Middle frontal gyrus (tissue), 1 donor: ENCODE measurements around the gene HADHA.
"Not testable (repeated sequence)": the region's sequence is repeated elsewhere in the genome, so short reads cannot be mapped to it uniquely, and the experiment has no call there.

Experiments used
- DNase-seq: peaks from one replicate; pipeline ENCODE4 v3.0.0-alpha.2; 2015; ENCODE audit warnings: low spot score; ENCODE audit errors: extremely low spot score

Gene HADHA

DNA sequence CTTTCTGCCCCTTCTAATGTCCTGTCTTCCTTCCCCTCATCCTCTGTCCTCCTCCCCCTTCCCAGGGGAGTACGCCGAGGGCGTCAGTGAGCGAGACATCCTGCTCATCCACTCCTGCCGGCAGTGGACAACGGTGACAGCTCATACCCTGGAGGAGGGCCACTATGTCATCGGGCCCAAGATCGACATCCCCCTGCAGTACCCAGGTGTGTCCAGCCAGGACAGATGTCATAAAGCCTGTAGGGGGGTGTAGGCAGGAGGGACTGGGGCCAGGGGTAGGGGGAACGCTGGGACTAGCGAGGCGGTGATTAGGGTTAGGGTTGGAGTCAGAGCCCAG, 68.2 kb downstream of the HADHA start:
- no peak for DNase-seq

DNA sequence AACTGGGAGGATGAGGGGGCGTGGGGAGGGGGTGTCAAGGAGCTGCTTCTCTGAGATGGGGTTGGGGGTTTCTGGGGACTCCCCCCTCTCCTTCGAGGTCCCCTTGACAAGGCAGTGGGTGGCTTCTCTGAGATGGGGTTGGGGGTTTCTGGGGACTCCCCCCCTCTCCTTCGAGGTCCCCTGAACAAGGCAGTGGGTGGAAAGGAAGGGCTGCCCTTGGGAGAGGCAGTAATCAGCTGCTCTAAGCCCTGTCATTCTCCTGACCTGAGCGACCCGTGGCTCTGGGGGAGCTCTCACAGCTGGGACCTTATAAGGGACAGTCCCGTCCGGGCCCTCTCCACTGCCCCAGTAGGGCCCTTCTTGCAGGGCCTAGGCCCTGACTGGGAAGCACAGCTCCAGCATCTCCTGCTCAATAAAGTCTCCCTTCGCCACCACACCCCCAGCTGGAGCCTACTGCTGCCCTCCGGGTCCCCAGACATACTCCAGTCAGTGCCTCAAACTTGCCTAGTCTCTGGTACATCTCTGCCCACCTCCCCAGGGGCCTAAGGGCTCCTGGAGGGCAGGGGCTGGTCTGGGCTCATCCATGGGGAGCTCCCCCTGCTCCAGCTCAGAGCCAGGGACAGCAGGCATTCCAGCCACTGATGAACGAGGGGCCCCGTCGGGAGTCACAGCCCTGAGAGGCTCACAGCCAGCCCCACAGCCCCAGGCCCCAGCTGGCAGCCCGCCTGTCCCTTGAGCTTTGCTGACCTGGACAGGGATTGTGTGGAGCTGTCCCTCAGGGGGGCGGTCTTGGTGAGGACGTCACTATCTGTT, 68.8 kb downstream of the HADHA start:
- no peak for DNase-seq

DNA sequence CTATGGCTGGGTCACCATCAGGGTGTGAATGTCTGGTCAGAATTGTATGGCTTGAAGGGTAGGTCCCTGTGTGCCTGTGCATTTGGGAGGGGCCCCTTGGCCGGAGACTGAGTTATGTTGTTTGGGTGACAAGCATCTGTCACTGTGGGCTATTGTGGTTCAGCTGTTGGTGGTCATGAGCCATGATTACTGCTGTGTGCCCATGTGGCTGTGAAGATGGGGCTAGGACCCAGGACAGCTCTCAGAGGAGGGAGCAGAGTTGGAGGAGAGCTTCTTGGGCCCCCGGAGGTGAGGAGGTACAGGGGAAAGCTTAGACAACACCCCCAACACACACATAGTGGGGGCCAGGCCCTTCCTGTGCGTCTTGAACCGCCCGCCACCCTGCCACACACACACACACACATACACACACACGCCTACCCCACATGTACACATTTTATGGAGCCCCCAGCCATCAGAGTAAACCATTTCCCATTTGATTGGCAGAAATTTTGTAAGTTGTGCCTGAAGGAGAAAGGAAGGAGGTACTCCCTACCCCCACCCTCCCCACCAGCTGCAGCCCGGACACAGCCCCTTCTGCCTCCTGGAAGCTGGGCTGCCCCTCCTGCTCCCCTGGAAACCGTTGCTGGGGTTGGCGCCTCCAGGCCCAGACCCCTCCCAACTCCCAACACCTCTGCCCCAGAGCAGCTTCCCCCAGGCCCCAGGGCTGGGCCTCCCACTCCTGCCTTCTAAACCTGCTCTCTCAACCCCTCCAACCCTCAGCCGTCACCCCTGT, 69.6 kb downstream of the HADHA start:
- no peak for DNase-seq

DNA sequence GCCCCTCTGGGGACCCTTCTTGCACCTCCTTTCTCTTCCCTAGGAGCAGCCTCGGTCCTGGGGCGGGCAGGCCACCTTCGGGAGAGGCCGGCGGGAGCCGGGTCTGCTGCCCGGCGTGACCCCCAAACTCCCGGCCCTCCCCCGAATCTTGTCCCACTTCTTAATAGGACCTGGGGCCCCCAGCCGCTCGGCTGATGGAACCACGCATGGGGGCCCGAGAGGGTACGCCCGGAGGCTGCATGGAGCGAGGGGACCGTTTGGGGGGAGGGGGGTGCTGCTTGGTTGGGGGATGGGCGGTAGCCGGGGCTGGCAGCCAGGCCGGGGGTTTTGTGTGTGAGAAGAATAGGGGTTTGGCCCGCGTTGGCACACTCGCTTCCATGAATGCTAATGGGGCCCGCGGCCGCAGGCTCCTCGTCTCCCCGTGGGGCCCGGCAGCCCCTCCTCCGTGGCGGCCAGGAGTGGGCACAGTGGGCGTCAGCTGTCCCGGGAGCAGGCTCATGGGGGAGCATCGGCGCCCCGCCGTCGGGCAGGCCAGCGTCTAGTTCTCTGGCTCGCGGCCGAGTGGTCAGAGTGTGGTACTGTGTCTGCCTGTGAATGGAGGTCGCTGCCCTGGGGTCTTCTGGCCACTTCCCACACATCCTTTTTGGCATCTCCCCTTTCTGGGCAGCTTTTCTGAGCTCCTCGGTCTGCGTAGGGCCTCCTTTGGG, 70.5 kb downstream of the HADHA start:
- DNase-seq: no peak

DNA sequence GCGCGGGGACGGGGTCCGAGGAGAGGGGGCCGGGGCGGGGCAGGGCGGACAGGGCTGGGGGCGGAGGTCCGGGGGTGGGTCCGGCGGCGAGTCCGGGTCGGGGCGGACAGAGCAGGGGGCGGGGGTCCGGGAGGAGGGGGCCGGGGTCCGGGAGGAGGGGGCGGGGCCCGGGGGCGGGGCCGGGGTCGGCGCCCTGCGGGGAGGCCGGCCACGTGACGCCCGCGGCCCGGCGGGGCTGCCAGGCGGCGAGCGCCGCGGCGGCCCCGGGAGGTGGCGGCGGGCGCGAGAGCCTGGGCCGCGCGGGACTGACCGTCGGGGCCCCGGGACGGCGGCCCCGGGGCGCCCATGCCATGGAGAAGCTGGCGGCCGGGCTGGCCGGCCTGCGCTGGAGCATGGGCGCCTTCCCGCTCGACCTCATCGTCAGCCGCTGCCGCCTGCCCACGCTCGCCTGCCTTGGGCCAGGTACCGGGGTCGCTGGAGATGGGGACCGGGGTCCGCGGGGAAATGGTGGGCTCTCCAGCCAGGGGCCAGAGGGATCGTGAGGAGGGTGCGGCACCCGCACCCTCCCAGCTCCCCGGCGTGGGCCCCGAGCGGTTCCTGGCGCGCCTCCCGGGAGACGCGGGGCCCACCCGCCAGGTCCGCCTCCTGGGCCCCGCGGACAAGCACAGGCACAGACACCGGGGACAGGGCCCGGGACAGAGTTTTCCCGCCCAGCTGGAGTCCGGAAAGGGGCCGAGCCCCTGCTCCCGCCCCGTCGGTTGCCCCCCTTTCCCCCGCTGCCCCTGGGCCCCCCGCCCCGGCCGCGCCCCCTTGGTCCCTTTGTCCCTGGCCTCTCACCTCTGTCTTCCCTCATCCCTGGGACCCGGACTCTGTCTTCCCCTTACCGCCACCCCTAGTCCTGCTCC, 71.3 kb downstream of the HADHA start, which contains the start of gene GAREM2:
Gene GAREM2 (plus strand): TSS at position 218 of the 905 bp plus-strand sequence. CDS start 133 bp downstream, at position 351.
- DNase-seq: no peak

DNA sequence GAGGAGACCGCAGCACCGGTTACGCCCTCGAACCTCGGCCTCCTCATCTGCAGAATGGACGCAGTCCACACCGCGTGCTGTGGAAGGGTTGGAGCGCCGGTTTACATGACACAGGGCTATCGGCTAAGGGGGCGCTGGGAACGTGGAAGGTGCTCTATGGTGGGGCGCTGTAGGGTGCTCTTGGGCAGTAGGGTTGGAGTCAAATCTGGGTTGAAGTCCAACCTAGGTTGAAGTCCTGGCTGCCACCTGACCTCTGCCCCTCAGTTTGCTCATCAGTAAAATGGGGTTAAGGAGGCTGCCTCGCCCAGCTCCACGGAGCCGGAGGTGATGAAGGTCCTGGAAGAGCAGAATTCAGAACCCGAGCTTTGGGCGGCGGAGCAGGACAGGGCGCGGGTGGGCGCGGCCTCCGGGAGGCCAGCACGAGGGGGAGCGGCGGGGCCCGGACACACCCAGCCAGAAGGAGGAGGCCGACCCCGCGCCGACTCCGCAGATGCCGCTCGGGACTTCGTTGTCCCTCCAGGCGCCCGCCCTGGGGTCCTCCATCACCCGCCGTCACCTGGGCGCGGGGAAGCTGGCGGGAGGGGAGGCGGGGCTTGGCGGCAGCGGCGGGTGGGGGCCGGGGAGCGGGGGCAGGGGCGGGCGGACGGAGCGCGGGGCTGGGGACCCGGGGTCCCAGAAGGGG, 72.1 kb downstream of the HADHA start:
- DNase-seq: no peak

DNA sequence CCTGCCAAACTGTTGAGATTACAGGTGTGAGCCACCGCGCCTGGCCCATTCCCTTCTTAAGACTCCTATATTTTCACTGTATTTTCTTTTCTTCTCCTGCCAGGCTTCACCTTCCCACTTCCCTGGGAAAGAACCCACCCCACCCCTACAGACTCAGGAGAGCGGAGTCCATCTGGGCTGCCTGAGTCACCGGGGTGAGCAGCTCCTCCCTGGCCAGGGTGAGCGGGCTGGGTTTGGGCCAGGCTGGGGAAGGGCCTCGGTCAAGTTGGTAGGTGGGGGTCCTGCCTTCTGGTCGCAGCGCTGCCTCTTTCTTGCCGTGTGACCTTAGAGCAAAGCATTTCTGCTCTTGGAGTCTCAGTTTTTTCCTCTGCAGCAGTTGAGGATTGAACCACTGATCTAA, 73.6 kb downstream of the HADHA start:
- DNase-seq: no peak

DNA sequence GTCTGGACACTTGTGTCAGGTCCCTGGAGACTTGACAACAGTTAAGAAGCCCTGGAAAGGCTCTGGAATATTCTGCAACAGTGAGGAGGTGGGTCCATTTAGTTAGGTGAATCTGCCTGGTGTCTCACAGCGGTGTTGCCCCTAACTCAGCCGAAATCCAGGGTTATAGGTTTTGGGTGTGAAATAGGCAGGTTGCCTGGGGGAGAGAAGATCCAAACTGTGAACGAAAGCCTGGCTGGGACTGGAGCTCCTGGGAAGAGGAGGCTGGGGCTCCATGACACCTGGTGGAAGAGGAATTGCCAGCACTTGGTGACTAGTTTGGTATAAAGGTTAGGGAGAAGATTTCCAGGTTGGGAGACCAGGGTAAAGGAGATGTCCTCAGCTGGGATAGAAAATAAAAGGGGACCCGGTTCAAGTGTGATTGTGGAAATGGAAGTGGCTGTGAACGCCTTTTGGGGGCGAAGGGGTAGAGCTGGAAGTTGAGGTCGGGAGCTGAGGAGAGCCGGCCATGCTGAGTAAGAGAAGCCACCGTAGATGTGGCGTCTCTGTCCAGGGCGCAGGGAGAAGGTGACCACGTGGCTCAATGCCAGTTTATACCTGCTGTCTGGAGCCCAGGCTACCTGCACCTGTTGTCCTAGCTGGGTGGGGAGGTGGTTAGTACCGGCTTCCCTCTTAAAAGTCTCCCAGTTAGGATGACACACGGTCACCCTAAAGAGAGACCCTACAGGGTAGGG, 74.6 kb downstream of the HADHA start:
- no peak for DNase-seq

DNA sequence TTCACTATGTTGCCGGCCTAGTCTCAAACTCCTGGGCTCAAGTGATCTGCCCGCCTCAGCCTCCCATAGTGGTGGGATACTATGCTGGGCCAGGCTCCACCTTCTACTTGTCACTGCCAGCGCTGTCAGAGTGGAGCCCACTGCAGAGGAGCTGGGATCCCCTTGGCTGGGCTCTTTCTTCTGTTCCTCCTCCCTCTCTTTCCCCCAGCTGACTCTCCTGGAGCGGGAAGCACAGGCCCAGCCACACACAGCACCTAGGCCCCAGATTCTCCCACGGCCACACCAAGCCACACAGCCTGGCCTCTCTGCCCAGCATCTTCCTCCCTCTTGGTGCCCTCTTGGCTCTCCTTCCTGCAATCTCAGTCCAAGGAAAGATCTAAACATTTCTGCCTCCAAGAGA, 75.2 kb downstream of the HADHA start:
- no peak for DNase-seq

DNA sequence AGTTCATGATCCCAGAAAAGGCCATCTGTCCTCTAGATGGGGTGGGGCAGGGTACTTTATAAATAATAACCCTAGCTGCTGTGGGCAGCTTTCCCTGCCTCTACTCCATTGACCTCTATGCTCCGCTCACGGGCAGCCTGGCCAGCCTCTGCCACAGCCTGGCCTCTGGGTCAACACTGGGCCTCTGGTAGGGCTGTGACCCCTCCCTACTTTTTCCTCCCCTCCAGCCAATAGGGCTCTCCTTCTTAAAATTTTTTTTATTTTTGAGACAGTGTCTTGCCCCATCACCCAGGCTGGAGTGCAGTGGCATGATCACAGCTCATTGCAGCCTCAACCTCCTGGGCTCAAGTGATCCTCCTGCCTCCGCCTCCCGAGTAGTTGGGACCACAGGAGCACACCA, 75.6 kb downstream of the HADHA start:
- DNase-seq: no peak

DNA sequence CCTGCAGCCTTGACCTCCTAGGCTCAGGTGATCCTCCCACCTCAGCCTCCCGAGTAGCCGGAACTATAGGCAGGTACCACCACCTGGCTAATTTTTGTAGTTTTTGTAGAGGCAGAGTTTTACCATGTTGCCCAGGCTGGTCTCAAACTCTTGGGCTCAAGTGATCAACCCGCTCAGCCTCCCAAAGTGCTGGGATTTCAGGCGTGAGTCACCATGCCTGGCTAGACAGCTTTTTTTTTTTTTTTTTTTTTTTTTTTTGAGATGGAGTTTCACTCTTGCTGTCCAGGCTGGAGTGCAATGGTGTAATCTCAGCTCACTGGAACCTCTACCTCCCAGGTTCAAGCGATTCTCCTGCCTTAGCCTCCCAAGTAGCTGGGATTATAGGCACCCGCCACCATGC, 77.9 kb downstream of the HADHA start:
- not testable (repeated sequence) for DNase-seq

DNA sequence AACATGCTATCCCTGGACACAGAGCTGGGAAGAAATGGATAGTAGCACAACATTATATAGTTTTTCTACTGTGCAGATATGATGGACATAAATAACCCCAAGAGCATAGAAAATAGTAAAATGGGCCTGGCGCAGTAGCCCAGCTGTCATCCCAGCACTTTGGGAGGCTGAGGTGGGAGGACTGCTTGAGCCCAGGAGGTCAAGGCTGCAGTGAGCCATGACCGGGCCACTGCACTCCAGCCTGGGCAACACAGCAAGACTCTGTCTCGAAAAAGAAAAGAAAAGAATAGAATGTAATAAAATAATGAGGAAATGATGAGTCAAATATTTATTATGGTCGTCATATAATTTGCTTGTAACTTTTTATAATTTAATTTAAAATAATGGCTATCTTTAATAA, 79.0 kb downstream of the HADHA start:
- DNase-seq: no peak

DNA sequence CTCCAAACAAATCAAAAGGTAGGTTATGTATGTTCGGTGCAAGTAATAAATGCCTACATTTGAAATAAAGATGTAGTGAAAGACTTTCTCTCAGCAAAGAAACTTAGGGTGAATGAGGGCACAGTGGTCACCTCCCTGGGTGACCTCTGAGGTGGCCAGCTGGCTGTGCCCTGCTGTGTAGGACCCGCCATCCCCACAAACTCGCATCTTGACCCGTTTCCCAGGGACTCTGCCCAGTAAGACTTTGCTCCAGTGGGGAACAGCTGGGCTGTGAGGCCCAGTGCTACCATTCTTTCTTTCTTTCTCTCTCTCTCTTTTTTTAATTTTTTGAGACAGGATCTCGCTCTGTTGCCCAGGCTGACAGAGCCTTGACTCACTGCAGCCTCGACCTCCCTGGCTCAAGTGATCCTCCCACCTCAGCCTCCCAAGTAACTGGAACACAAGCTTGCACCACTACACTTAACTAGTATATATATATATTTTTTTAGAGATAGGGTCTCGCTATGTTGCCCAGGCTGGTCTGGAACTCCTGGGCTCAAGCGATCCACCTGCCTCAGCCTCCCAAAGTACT, 79.7 kb downstream of the HADHA start:
- DNase-seq: no peak

DNA sequence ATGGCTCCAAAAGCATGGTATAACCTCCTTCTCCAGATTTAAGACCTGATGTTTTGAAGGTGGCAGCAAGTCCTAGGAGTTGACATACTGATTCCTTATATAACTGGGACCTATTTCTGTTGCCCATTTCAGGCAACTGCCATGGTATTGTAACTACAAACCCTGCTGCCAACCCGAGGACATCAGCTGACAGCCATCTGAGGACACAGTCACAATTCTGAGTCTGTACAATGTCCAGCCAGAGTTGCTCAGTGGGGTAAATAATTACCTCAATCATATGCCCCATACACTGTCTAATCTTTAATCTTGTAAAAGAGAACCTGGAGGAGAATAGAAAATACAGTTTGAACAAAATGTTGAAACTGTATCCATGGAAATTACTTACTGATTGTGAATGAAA, 80.2 kb downstream of the HADHA start:
- DNase-seq: no peak

DNA sequence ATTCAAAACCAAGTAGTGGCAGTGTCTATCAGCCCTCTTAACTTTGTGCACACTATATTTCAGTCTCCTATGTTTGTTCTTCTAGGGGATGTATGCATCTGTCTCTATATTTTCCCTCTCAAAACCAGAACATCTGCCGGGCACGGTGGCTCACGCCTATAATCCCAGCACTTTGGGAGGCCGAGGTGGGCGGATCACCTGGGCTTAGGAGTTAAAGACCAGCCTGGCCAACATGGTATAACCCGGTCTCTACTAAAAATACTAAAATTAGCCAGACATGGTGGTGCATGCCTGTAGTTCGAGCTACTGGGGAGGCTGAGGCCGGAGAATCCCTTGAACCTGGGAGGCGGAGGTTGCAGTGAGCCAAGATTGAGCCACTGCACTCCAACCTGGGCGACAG, 81.5 kb downstream of the HADHA start:
- no peak for DNase-seq

DNA sequence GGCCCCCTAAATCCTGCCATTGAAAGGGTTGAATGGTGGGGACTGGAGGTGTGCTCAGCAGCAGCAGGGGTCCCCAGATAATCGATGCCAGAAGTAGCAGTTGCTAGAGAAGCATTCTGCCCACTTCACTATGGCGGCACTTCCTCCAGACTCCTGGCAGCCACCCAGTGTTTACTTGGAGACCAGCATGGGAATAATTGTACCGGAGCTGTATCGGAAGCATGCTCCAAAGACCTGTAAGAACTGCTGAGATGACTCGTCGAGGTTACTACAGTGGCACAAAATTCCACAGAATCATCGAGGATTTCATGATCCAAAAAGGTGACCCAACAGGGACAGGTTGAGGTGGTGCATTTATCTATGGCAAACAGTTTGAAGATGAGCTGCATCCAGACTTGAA, 82.5 kb downstream of the HADHA start:
- DNase-seq: no peak

DNA sequence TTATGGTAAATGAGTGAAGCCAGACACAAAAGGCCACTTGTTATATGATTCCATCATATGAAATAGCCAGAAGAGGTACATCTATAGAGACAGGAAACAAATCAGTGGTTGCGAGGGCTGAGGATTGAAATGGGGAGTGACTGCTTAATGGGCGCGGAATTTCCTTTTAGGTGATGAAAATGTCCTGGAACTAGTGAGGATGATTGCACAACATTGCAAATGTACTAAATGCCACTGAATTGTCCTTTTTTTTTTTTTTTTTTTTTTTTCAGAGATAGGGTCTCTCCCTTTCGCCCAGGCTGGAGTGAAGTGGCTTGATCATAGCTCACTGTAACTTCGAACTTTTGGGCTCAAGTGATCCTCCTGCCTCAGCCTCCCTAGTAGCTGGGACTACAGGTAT, 86.9 kb downstream of the HADHA start:
- no peak for DNase-seq

DNA sequence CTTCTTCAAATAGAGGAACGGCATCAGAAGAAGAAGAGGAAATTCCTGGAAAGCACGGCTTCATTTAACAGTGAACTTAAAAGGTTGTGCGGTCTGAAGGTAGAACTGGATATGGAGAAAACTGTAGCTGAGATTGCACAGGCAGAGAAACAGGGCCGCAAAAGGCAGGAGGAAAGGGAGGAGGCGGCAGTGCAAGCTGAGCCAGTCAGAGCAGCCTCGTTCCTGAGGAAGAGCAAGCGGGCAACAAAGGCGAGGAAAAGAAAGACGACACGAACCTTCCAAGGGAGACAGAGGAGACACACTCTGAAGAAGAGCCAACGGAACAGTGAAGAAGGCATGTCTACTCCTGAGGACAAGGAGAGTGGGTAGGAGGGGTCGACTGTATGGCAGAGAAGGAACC, 94.2 kb downstream of the HADHA start:
- DNase-seq: no peak

DNA sequence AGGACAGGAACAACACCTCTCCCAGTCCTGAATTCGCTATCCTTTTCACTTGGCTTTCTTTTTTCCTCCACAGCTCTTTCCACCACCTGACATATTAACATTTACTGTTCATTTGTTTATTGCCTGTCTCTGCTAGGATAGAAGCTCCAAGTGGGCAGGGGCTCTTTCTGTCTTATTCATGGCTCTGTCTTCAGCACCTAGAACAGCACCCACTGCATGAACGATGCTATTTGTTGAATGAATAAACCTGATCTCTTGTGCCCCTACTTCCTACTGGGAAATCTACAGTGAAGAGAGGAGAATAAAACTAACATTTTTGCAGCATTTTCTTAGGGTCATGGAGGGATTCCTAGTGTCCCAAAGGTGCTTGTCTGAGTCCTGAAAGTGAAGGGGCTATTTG, 95.9 kb downstream of the HADHA start:
- no peak for DNase-seq
